Caki2 (cell line): ENCODE measurements around the gene C1orf141. TPM values are rescaled to one million over a fixed set of nuclear protein-coding genes. Genes with fewer than 3 reads are reported as not detected.
A peak's percentile ranks its signal among the peaks of the same experiment; 100 is the strongest.
"Not testable (repeated sequence)": the region's sequence is repeated elsewhere in the genome, so short reads cannot be mapped to it uniquely, and the experiment has no call there.

ENCODE experiments used
- DNase-seq: peaks from one replicate; pipeline ENCODE4 v3.0.0-alpha.2; 2015; ENCODE audit warnings: low read depth
- in situ Hi-C: cut with HindIII; loops from 2 replicates; pipeline ENCODE4 v1.10.0; 2016; ENCODE audit warnings: low sequenced_read_pairs, low pct_unique_long_range_greater_than_20kb, mixed read lengths
- total RNA-seq: library from RNA; depleted of rRNA; stranded (reverse); fragments of >200 nt; shearing (Covaris generic); gene quantifications from 2 replicates; pipeline ENCODE4 v1.2.3, GENCODE V29; 2014; ENCODE audit warnings: low replicate concordance

The C1orf141 gene
- total RNA-seq, 1 experiment from 2014 or later: not detected

- in situ Hi-C loops: no loop called here
These were observed 11.8 kb upstream of the C1orf141 start for GRCh38 chr1:67146539-67146938.

GRCh38 chr1:67146101-67146500 lies 11.3 kb upstream of the C1orf141 start:
- in situ Hi-C loops: no loop called here

More at GRCh38 chr1:67146539-67146938, 11.8 kb upstream of the C1orf141 start:
- DNase-seq: no peak

GRCh38 chr1:67144696-67145095 lies 9.9 kb upstream of the C1orf141 start:
- in situ Hi-C loops: no loop called here

More at GRCh38 chr1:67146101-67146500, 11.3 kb upstream of the C1orf141 start:
- no peak for DNase-seq

GRCh38 chr1:67143966-67144365 lies 9.2 kb upstream of the C1orf141 start:
- in situ Hi-C loops: no loop called here
- no peak for DNase-seq

More at GRCh38 chr1:67144696-67145095, 9.9 kb upstream of the C1orf141 start:
- no peak for DNase-seq

GRCh38 chr1:67142931-67143330 lies 8.2 kb upstream of the C1orf141 start:
- in situ Hi-C loops: no loop called here
- DNase-seq: no peak

- in situ Hi-C loops, DNase-seq: not testable (repeated sequence)
These were observed 7.1 kb upstream of the C1orf141 start for GRCh38 chr1:67141832-67142231.

- DNase-seq: no peak
- in situ Hi-C loops: no loop called here
These were observed 5.7 kb upstream of the C1orf141 start for GRCh38 chr1:67140460-67140859.

GRCh38 chr1:67138813-67139499 lies 4.2 kb upstream of the C1orf141 start:
- no peak for DNase-seq
- in situ Hi-C loops: no loop called here

GRCh38 chr1:67137307-67137753 lies 2.6 kb upstream of the C1orf141 start:
- in situ Hi-C loops: no loop called here

GRCh38 chr1:67135354-67135753 lies 584 bp upstream of the C1orf141 start:
- in situ Hi-C loops: no loop called here
- DNase-seq: no peak

More at GRCh38 chr1:67137307-67137753, 2.6 kb upstream of the C1orf141 start:
- DNase-seq: peak; percentile 61

- in situ Hi-C loops: no loop called here
- DNase-seq: no peak
These were observed 1.6 kb downstream of the C1orf141 start for GRCh38 chr1:67133177-67133576.

- no peak for DNase-seq
- in situ Hi-C loops: no loop called here
These were observed 4.1 kb downstream of the C1orf141 start for GRCh38 chr1:67130673-67131072.

GRCh38 chr1:67126974-67127373 lies 7.8 kb downstream of the C1orf141 start:
- no peak for DNase-seq
- in situ Hi-C loops: no loop called here

- DNase-seq: no peak
- in situ Hi-C loops: no loop called here
These were observed 8.5 kb downstream of the C1orf141 start for GRCh38 chr1:67126111-67126746.

GRCh38 chr1:67124455-67124854 lies 10.3 kb downstream of the C1orf141 start:
- no peak for DNase-seq
- in situ Hi-C loops: no loop called here

GRCh38 chr1:67120855-67121619 lies 13.7 kb downstream of the C1orf141 start:
- in situ Hi-C loops: no loop called here
- DNase-seq: no peak

GRCh38 chr1:67118646-67119045 lies 16.1 kb downstream of the C1orf141 start:
- no peak for DNase-seq
- in situ Hi-C loops: no loop called here

- no peak for DNase-seq
- in situ Hi-C loops: no loop called here
These were observed 16.6 kb downstream of the C1orf141 start for GRCh38 chr1:67118191-67118590.

GRCh38 chr1:67114162-67114561 lies 20.6 kb downstream of the C1orf141 start:
- DNase-seq: no peak
- in situ Hi-C loops: no loop called here
